ENCODE data around the gene FANCD2.

The FANCD2 gene

DNA sequence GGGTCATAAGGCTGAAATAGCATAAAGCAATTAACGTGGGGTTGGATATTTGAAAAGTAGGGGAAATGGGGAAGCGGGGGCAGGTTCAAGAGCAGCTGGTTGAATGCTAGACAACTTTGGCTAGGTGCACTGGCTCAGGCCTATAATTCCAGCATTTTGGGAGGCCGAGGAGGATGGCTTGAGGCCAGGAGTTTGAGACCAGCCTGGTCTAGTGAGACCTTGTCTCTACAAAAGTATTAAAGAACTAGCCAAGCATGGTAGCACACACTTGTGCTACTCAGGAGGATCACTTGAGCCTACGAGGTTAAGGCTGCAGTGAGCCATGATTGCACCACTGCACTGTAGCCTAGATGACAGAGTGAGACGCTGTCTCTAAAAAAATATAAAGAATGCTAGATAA, 6.9 kb upstream of the FANCD2 start:
- Histone ChIP-seq H3K36me3 (no peaks in the 10 kb centered on the region), H3K27me3 (no peaks in the 10 kb centered on the region), H3K4me3 (ENCODE audit: low read depth, low read length) (no peak overlapping the region), H3K4me1 (no peaks in the 10 kb centered on the region), H3K9me3 (no peaks in the 10 kb centered on the region)
- TF ChIP-seq, protein P1, sequence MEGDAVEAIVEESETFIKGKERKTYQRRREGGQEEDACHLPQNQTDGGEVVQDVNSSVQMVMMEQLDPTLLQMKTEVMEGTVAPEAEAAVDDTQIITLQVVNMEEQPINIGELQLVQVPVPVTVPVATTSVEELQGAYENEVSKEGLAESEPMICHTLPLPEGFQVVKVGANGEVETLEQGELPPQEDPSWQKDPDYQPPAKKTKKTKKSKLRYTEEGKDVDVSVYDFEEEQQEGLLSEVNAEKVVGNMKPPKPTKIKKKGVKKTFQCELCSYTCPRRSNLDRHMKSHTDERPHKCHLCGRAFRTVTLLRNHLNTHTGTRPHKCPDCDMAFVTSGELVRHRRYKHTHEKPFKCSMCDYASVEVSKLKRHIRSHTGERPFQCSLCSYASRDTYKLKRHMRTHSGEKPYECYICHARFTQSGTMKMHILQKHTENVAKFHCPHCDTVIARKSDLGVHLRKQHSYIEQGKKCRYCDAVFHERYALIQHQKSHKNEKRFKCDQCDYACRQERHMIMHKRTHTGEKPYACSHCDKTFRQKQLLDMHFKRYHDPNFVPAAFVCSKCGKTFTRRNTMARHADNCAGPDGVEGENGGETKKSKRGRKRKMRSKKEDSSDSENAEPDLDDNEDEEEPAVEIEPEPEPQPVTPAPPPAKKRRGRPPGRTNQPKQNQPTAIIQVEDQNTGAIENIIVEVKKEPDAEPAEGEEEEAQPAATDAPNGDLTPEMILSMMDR (IDR thresholded peaks at IDR 0.05; ENCODE audit: low read depth, low read length): no peak
- no peak for DNase-seq

DNA sequence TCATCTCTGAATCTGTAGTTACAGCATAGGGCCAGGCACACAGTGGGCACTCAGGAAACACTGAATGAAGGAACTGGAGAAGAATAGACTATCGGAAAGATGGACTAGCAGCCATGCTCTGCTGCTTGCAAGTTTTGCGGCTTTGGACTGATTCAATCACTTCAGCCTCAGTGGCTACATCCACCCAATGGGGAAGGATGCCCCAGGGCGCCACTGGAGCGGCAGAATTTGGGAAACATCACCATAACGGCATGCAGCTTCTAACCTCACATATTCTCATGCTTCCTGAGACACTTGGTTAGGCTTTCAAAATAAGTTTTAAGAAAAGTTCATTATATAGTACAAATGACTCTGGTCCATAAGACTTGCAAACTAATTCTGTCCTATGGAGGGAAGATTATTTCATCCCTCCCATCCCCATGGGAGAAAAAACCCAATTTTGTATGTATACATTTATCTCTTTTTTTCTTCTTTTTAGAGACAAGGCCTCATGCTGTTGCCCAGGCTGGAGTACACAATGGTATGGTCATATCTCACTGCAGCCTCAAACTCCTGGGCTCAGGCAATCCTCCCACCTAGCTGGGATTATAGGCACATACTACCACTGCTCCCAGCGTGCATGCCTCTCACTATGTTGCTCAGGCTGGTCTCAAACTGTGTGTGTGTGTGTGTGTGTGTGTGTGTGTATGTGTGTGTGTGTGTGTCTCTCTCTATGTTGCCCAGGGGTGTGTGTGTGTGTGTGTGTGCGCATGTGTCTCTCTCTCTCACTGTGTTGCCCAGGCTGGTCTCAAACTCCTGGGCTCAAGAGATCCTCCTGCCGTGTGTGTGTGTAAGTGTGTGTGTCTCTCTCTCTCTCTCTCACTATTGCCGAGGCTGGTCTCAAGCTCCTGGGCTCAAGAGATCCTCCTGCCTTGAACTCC, 4.1 kb upstream of the FANCD2 start:
- Histone ChIP-seq H3K4me1 (no peaks in the 10 kb centered on the region), H3K4me3 (ENCODE audit: low read depth, low read length) (no peak overlapping the region), H3K36me3 (no peaks in the 10 kb centered on the region), H3K27me3 (no peaks in the 10 kb centered on the region), H3K9me3 (no peaks in the 10 kb centered on the region)
- no peak for DNase-seq
- TF ChIP-seq, protein P1 (IDR thresholded peaks at IDR 0.05; ENCODE audit: low read depth, low read length): no peak

DNA sequence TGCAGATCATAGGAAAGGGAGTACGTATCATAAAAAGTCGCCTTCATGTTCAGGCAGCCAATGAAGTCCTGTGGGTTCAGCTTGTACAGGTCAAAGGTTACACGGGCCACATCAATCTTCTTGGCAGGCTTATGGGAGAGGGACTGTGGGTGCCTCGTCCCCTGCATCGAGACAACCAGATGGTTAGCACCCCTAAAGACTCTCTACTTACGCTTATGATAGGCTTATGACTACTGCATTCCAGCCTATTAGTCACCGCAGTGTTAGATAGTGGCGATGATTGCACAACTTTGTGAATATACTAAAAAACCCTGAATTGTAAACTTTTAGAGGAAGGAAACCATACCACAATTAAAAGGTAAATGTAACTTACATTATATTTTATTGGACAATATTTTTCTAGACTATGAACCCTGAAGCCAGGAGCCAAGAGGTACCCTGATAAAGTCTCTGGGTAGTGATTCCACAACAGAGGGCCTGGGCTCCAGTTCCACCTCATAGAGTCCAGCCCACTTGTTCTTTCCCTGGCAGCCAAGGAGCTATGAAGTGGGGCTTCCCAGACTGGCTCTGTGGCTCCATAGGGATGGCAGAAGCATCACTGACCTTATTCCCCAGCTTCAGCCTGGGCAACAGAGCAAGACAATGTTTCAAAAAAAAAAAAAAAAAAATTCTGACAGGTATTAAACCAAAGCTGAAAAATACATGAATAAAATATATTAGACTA, 2.5 kb upstream of the FANCD2 start:
- TF ChIP-seq, protein P1 (IDR thresholded peaks at IDR 0.05; ENCODE audit: low read depth, low read length): no peak
- no peaks in the 10 kb centered on the region for H3K9me3 ChIP-seq
- H3K27me3 ChIP-seq: no peaks in the 10 kb centered on the region
- H3K4me1 ChIP-seq: no peaks in the 10 kb centered on the region
- H3K4me3 ChIP-seq (ENCODE audit: low read depth, low read length): no peak overlapping the region
- no peaks in the 10 kb centered on the region for H3K36me3 ChIP-seq
- no peak for DNase-seq

DNA sequence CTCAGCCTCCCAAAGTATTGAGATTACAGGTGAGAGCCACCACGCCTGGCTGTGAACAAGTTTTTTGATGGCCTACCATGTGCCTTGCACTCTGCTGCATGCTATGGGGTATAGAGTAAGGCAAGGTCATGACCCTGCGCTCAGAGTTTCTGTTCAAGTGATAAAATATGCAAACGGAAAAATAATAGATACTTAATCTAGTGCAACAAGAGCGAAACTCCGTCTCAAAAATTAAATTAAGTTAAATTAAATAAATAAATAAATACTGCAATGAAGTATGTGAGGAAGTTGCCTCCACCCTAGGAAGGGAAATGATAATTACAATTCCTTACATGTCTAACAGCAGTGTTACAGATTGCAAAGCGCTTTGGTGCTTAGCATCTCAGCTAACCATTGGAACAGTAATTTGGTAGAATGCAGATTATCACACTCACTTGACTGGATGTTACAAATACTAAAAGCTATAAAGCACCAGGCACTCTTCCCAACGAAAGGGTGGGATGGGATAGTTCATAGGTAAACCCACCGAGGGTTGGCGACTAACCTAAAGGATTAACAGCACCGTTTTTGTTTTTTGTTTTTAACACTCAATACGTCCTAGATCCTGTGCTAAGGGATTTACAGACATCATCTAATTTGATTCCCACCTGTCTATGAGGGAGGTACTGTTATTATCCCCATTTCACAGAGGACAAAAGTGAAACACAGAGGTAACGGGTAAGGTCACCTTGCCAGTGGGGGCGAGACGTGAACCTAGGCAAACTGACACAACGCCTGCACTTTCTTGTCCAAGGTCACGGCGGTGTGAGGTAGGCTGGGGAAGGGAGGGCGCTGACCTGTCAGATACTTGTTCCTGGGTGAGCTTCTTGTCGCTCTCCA, 793 bp upstream of the FANCD2 start:
- Histone ChIP-seq H3K36me3 (no peaks in the 10 kb centered on the region), H3K4me3 (ENCODE audit: low read depth, low read length) (peak overlapping the region; percentile 82), H3K27me3 (no peaks in the 10 kb centered on the region), H3K4me1 (no peaks in the 10 kb centered on the region), H3K9me3 (no peaks in the 10 kb centered on the region)
- DNase-seq: no peak
- TF ChIP-seq, protein P1 (IDR thresholded peaks at IDR 0.05; ENCODE audit: low read depth, low read length): no peak

DNA sequence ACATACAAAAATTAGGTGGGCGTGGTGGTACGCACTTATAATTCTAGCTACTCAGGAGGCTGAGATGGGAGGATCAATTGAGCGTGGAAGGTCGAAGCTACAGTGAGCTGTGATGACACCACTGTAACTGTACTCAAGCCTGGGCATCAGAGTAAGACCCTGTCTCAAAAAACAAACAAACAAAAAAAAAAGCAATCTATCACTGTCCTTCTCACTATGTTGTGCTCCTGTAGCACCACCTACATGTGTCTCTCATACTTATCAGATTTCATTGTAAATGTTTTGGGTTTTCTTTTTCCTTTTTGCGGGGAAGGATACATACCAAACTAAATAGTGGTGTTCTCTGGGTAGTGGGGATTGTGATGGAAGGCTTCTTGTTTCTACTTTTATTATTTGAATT, 14.8 kb downstream of the FANCD2 start:
- DNase-seq: no peak
- Histone ChIP-seq H3K4me3 (ENCODE audit: low read depth, low read length) (no peak overlapping the region), H3K9me3 (no peaks in the 10 kb centered on the region), H3K27me3 (no peaks in the 10 kb centered on the region), H3K36me3 (no peaks in the 10 kb centered on the region), H3K4me1 (no peaks in the 10 kb centered on the region)
- TF ChIP-seq, protein P1 (IDR thresholded peaks at IDR 0.05; ENCODE audit: low read depth, low read length): no peak
